A549 (cell line): ENCODE results near the gene GRIK2. TPM values are rescaled to one million over a fixed set of nuclear protein-coding genes. Genes with fewer than 3 reads are reported as not detected.

ENCODE experiments used
- ATAC-seq, 2 experiments: fragments of 200-7000 bp in 1 of 2; fragments of >200 bp in 1 of 2; cut with Nextera tagmentation in 1 of 2; cut with Tn5 transposase in 1 of 2; 3 replicates each; pipeline versions ENCODE4 v1.8.0 to v1.9.1; 2018 to 2020; ENCODE audit warnings: mild to moderate bottlenecking in 1 of 2, moderate library complexity in 1 of 2
- CTCF ChIA-PET: fragments of 300-600 bp; sonication (Branson Sonifier 250); formaldehyde crosslinking; extraction: SDS; loops from one replicate; lab custom pipeline; 2021; ENCODE audit warnings: antibody characterized with exemption, inconsistent platforms; lab: Yijun Ruan, JAX
- POLR2A ChIA-PET: fragments of 350-600 bp; formaldehyde crosslinking; extraction: SDS; loops from one replicate; lab custom pipeline; 2021; ENCODE audit warnings: antibody characterized with exemption, inconsistent platforms; lab: Yijun Ruan, JAX
- DNase-seq, 2 experiments: peaks; one replicate each; pipeline versions ENCODE4 v3.0.0 to v3.0.0-alpha.2; 2011 to 2016; ENCODE audit warnings: low read depth in 1 of 2, low spot score in 1 of 2
- FAIRE-seq: peaks from 2 replicates; lab custom pipeline; 2011; peaks lifted over from hg19 to GRCh38; lab: Jason Lieb, UNC
- H3K27ac ChIP-seq, 2 experiments: fragments of >200 bp; sonication (Bioruptor Twin); formaldehyde crosslinking; 3 replicates each; pipeline ENCODE4 v1.5.1; 2016 to 2017
- H3K4me1 ChIP-seq: fragments of >200 bp; sonication (Bioruptor Twin); formaldehyde crosslinking; 3 replicates; pipeline ENCODE4 v1.6.1; 2016
- H3K4me2 ChIP-seq: fragments of >200 bp; sonication (Bioruptor Twin); formaldehyde crosslinking; 3 replicates; pipeline ENCODE4 v1.6.1; 2016
- H3K4me3 ChIP-seq: fragments of >200 bp; sonication (Bioruptor Twin); formaldehyde crosslinking; 3 replicates; pipeline ENCODE4 v1.5.1; 2016
- H3K9me3 ChIP-seq: fragments of >200 bp; sonication (Bioruptor Twin); formaldehyde crosslinking; 3 replicates; pipeline ENCODE4 v1.6.1; 2016
- BCL3 ChIP-seq: fragments of >200 bp; sonication (Bioruptor Twin); formaldehyde crosslinking; IDR thresholded peaks from 3 replicates; pipeline ENCODE4 v1.6.1; 2016
- BHLHE40 ChIP-seq: IDR thresholded peaks from 2 replicates; pipeline ENCODE4 v1.6.1; 2012; ENCODE audit warnings: low read depth, low read length, inconsistent platforms
- CEBPB ChIP-seq, 2 experiments: fragments of >200 bp in 1 of 2; sonication (Bioruptor Twin) in 1 of 2; formaldehyde crosslinking in 1 of 2; IDR thresholded peaks; 2 replicates each; pipeline ENCODE4 v1.6.1; 2012 to 2016
- CHD2 ChIP-seq: fragments of 150-350 bp; IDR thresholded peaks from 2 replicates; pipeline ENCODE4 v1.6.1; 2014; ENCODE audit warnings: low read length; ENCODE audit not compliant: partially characterized antibody
- CHD4 ChIP-seq: fragments of 200-600 bp; sonication (generic); IDR thresholded peaks from 2 replicates; pipeline ENCODE4 v1.6.1; 2016; ENCODE audit warnings: antibody characterized with exemption, mild to moderate bottlenecking, borderline replicate concordance
- EHF ChIP-seq: fragments of 250-450 bp; sonication (Bioruptor Pico); IDR thresholded peaks from 2 replicates; pipeline ENCODE4 v1.5.0; 2020; ENCODE audit warnings: mild to moderate bottlenecking
- EHMT2 ChIP-seq: fragments of 200-600 bp; sonication (generic); IDR thresholded peaks from 2 replicates; pipeline ENCODE4 v1.6.1; 2016; ENCODE audit warnings: antibody characterized with exemption, low read depth, mild to moderate bottlenecking, moderate library complexity
- ELK1 ChIP-seq: fragments of 150-350 bp; IDR thresholded peaks from 2 replicates; pipeline ENCODE4 v1.6.1; 2014; ENCODE audit warnings: low read depth, mild to moderate bottlenecking, low read length
- ESRRA ChIP-seq: fragments of 150-350 bp; IDR thresholded peaks from 2 replicates; pipeline ENCODE4 v1.6.1; 2014; ENCODE audit warnings: mild to moderate bottlenecking, low read length, borderline replicate concordance
- FOSL2 ChIP-seq, 2 experiments: fragments of 450-650 bp in 1 of 2; fragments of >200 bp in 1 of 2; sonication (Bioruptor Twin) in 1 of 2; formaldehyde crosslinking; IDR thresholded peaks; 2 replicates each; pipeline versions ENCODE4 v1.5.0 to v1.6.1; 2016 to 2020; ENCODE audit warnings: mild to moderate bottlenecking in 1 of 2, moderate library complexity in 1 of 2
- FOXS1 ChIP-seq: fragments of 250-450 bp; sonication (Bioruptor Pico); IDR thresholded peaks from 2 replicates; pipeline ENCODE4 v1.5.0; 2020; ENCODE audit warnings: mild to moderate bottlenecking, moderate library complexity
- GATA3 ChIP-seq: IDR thresholded peaks from 2 replicates; pipeline ENCODE4 v1.6.1; 2012; ENCODE audit warnings: borderline replicate concordance
- HES2 ChIP-seq: fragments of >200 bp; sonication (Bioruptor Twin); formaldehyde crosslinking; IDR thresholded peaks from 2 replicates; pipeline ENCODE4 v1.6.1; 2016
- HOXA7 ChIP-seq: fragments of 250-450 bp; sonication (Bioruptor Pico); IDR thresholded peaks from 2 replicates; pipeline ENCODE4 v1.5.0; 2020; ENCODE audit warnings: mild to moderate bottlenecking, moderate library complexity
- HOXB13 ChIP-seq: fragments of 250-450 bp; sonication (Bioruptor Pico); IDR thresholded peaks from 2 replicates; pipeline ENCODE4 v1.5.0; 2020; ENCODE audit warnings: low read depth, mild to moderate bottlenecking, moderate library complexity
- JUNB ChIP-seq: fragments of >200 bp; sonication (Bioruptor Twin); formaldehyde crosslinking; IDR thresholded peaks from 2 replicates; pipeline ENCODE4 v1.6.1; 2016
- KDM1A ChIP-seq: fragments of 200-600 bp; sonication (generic); IDR thresholded peaks from 2 replicates; pipeline ENCODE4 v1.6.1; 2016; ENCODE audit warnings: low read depth, mild to moderate bottlenecking
- MAZ ChIP-seq: fragments of 150-350 bp; IDR thresholded peaks from 2 replicates; pipeline ENCODE4 v1.6.1; 2014; ENCODE audit warnings: antibody characterized with exemption, low read depth, low read length, borderline replicate concordance
- MYC ChIP-seq: IDR thresholded peaks from 2 replicates; pipeline ENCODE4 v1.6.1; 2012; ENCODE audit warnings: mild to moderate bottlenecking, inconsistent platforms, low read length, improper control_type of control experiment, borderline replicate concordance
- PBX3 ChIP-seq: IDR thresholded peaks from 2 replicates; pipeline ENCODE4 v1.6.1; 2012
- PHF8 ChIP-seq: fragments of 200-600 bp; sonication (generic); IDR thresholded peaks from 2 replicates; pipeline ENCODE4 v1.6.1; 2016; ENCODE audit warnings: low read depth, mild to moderate bottlenecking, antibody characterized with exemption, moderate library complexity, borderline replicate concordance
- RAD21 ChIP-seq, 2 experiments: fragments of >200 bp in 1 of 2; sonication (Bioruptor Twin) in 1 of 2; formaldehyde crosslinking in 1 of 2; IDR thresholded peaks in 1 of 2; conservative IDR thresholded peaks in 1 of 2; 2 replicates in 1 of 2; 3 replicates in 1 of 2; pipeline ENCODE4 v1.6.1; 2012 to 2018; ENCODE audit warnings: inconsistent platforms in 1 of 2
- REST ChIP-seq: fragments of 200-600 bp; sonication (generic); IDR thresholded peaks from 2 replicates; pipeline ENCODE4 v1.6.1; 2016; ENCODE audit warnings: antibody characterized with exemption, mild to moderate bottlenecking, moderate library complexity
- RFX5 ChIP-seq: fragments of 450-650 bp; IDR thresholded peaks from 2 replicates; pipeline ENCODE4 v1.7.1; 2014; ENCODE audit warnings: antibody characterized with exemption, mild to moderate bottlenecking, moderate library complexity
- SMC3 ChIP-seq: fragments of >200 bp; sonication (Bioruptor Twin); formaldehyde crosslinking; IDR thresholded peaks from 3 replicates; pipeline ENCODE4 v1.6.1; 2018; ENCODE audit warnings: inconsistent platforms
- SREBF2 ChIP-seq: fragments of 450-650 bp; IDR thresholded peaks from 2 replicates; pipeline ENCODE4 v1.6.1; 2014; ENCODE audit warnings: mild to moderate bottlenecking, moderate library complexity
- USF2 ChIP-seq: fragments of 450-650 bp; IDR thresholded peaks from 2 replicates; pipeline ENCODE4 v1.6.1; 2014; ENCODE audit warnings: antibody characterized with exemption
- ZSCAN20 ChIP-seq: fragments of 250-450 bp; sonication (Bioruptor Pico); IDR thresholded peaks from 2 replicates; pipeline ENCODE4 v1.8.0; 2022; ENCODE audit warnings: mild to moderate bottlenecking, moderate library complexity
- WGBS: methylation state at CpG from one replicate; pipeline ENCODE4 v1.1.6; 2017; ENCODE audit errors: missing lambda C conversion rate; 5-methylcytosine and 5-hydroxymethylcytosine counted together
- polyA plus RNA-seq, 4 experiments: library from polyadenylated mRNA; depleted of rRNA in 3 of 4; stranded (reverse); fragments of >200 nt; fragmentation: RNase III in 1 of 4; extraction: RNeasy Plus Mini Kit Qiagen cat#74134 plus additional on column Dnase treatment in 1 of 4; gene quantifications; 2 replicates in 3 of 4; 3 replicates in 1 of 4; pipeline ENCODE4 v1.2.3, GENCODE V29; 2011 to 2017

GRIK2 gene
- polyA plus RNA-seq, 2 of the 4 experiments (the other 2 are of a cell fraction) = 0.56 to 0.65 TPM

- Histone ChIP-seq H3K9me3 (no peaks in the 10 kb centered on the region), H3K4me2 (no peak overlapping the region), H3K4me3 (no peak overlapping the region), H3K4me1 (no peaks in the 10 kb centered on the region), H3K27ac (no peak overlapping the region)
- DNase-seq = no peak
- no peak for FAIRE-seq
- TF ChIP-seq PHF8 (no peak), ELK1 (no peak), FOXS1 (CRISPR knock-in tag) (no peak), EHF (CRISPR knock-in tag) (no peak), BHLHE40 (no peak), CEBPB (IDR thresholded peaks at IDR 0.05) (no peak), MAZ (no peak), SMC3 (no peak), HES2 (no peak), SREBF2 (no peak), KDM1A (no peak), ESRRA (no peak), GATA3 (no peak), RFX5 (no peak), REST (no peak), BCL3 (no peak), HOXA7 (no peak), MYC (no peak), FOSL2 (IDR thresholded peaks at IDR 0.05) (no peak), FOSL2 (CRISPR knock-in tag; IDR thresholded peaks at IDR 0.05) (no peak)
- ChIA-PET POLR2A (no interaction called here), CTCF (no interaction called here)
- no peak for ATAC-seq
Measured at GRCh38 chr6:101747160-101747559, 353.7 kb downstream of the GRIK2 start.

GRCh38 chr6:101747716-101748115 is 354.2 kb downstream of the GRIK2 start:
- 13% methylated on average over 1 of the region's 1 CpG for WGBS
- no peak for FAIRE-seq
- CTCF ChIA-PET = no interaction called here
- TF ChIP-seq HOXB13 (CRISPR knock-in tag) = no peak
- TF ChIP-seq EHMT2 = no peak
- TF ChIP-seq CHD4 = no peak
- no peak for TF ChIP-seq PBX3
- no peak for TF ChIP-seq JUNB
- no peak for TF ChIP-seq ZSCAN20 (CRISPR knock-in tag)
- TF ChIP-seq USF2 = no peak
- TF ChIP-seq MYC = no peak
- no peak for TF ChIP-seq RAD21 (conservative IDR thresholded peaks at IDR 0.05 in 1 of 2, IDR thresholded peaks at IDR 0.05 in 1 of 2)
- TF ChIP-seq CHD2 = no peak
- no peak for TF ChIP-seq FOSL2 (IDR thresholded peaks at IDR 0.05)
- no peak for TF ChIP-seq FOSL2 (CRISPR knock-in tag; IDR thresholded peaks at IDR 0.05)
- no peak for TF ChIP-seq CEBPB (IDR thresholded peaks at IDR 0.05)

More at GRCh38 chr6:101747716-101748115, 354.2 kb downstream of the GRIK2 start:
- POLR2A ChIA-PET = no interaction called here
- no peaks in the 10 kb centered on the region for H3K4me1 ChIP-seq
- no peaks in the 10 kb centered on the region for H3K9me3 ChIP-seq
- ATAC-seq = no peak
- no peak overlapping the region for H3K4me3 ChIP-seq
- H3K27ac ChIP-seq = no peak overlapping the region
- DNase-seq = no peak
- no peak overlapping the region for H3K4me2 ChIP-seq
